ENCODE measurements around the gene CD163L1.

The CD163L1 gene

GRCh38 chr12:7483343-7483742 is 39.4 kb upstream of the CD163L1 start:
- H2BK15ac ChIP-seq (ENCODE audit: low read length) = no peak overlapping the region
- H2BK5ac ChIP-seq (ENCODE audit: low read length) = no peak overlapping the region
- WGBS, 2 donors (ENCODE audit: extremely low coverage in 2 of 2, insufficient read length in 2 of 2, insufficient replicate concordance in 1 of 2) = no CpG with 5 or more reads among the region's 5 CpGs
- H3K27ac ChIP-seq (replicated peaks; ENCODE audit: low read length) = no peak overlapping the region
- H3K79me1 ChIP-seq (ENCODE audit: low read depth, low read length) = no peaks in the 10 kb centered on the region
- no peak for DNase-seq (ENCODE audit: low spot score)
- no peak overlapping the region for H3K4ac ChIP-seq (ENCODE audit: low read length)
- H2AFZ ChIP-seq (ENCODE audit: low read length) = no peak overlapping the region
- H2BK12ac ChIP-seq (ENCODE audit: low read length) = no peak overlapping the region
- no peak overlapping the region for H3K14ac ChIP-seq (ENCODE audit: low read length)
- no peaks in the 10 kb centered on the region for H3K36me3 ChIP-seq (replicated peaks in 1 of 2; ENCODE audit: control insufficient read depth in 2 of 2, insufficient read depth in 2 of 2, low read length in 2 of 2)
- H3K4me2 ChIP-seq (ENCODE audit: insufficient read depth, low read length, poor library complexity, severe bottlenecking) = no peak overlapping the region
- no peak overlapping the region for H4K91ac ChIP-seq (ENCODE audit: low read depth, low read length, poor library complexity)
- no peak overlapping the region for H3K9ac ChIP-seq (ENCODE audit: low read depth, low read length, poor library complexity)
- no peak overlapping the region for H3K18ac ChIP-seq (ENCODE audit: low read length)
- no peak overlapping the region for H4K8ac ChIP-seq (ENCODE audit: low read depth, low read length)
- no peak overlapping the region for H3K4me3 ChIP-seq (ENCODE audit: low read length in 2 of 2)
- no peak overlapping the region for H2BK120ac ChIP-seq (ENCODE audit: low read depth, low read length)
- no peaks in the 10 kb centered on the region for H3K9me3 ChIP-seq (replicated peaks in 1 of 2; ENCODE audit: control insufficient read depth in 2 of 2, insufficient read depth in 1 of 2, low read depth in 1 of 2, low read length in 2 of 2)
- H3K4me1 ChIP-seq (ENCODE audit: control insufficient read depth in 2 of 2, insufficient read depth in 1 of 2, low read depth in 1 of 2, low read length in 2 of 2) = no peaks in the 10 kb centered on the region
- H2AK5ac ChIP-seq (ENCODE audit: low read depth, low read length) = no peak overlapping the region
- no peak overlapping the region for H3K23ac ChIP-seq (ENCODE audit: low read depth, low read length, poor library complexity)
- no peaks in the 10 kb centered on the region for H3K27me3 ChIP-seq (ENCODE audit: control insufficient read depth in 3 of 3, insufficient read depth in 3 of 3, low read depth in 1 of 3, low read length in 3 of 3)

- Histone ChIP-seq H4K8ac (ENCODE audit: low read depth, low read length) (no peak overlapping the region), H3K4me3 (ENCODE audit: low read length in 2 of 2) (no peak overlapping the region), H2BK12ac (ENCODE audit: low read length) (no peak overlapping the region), H3K27ac (replicated peaks; ENCODE audit: low read length) (no peak overlapping the region), H3K23ac (ENCODE audit: low read depth, low read length, poor library complexity) (no peak overlapping the region), H3K36me3 (replicated peaks in 1 of 2; ENCODE audit: control insufficient read depth in 2 of 2, insufficient read depth in 2 of 2, low read length in 2 of 2) (no peaks in the 10 kb centered on the region), H2BK15ac (ENCODE audit: low read length) (no peak overlapping the region), H2AFZ (ENCODE audit: low read length) (no peak overlapping the region), H3K9ac (ENCODE audit: low read depth, low read length, poor library complexity) (no peak overlapping the region), H3K4me2 (ENCODE audit: insufficient read depth, low read length, poor library complexity, severe bottlenecking) (no peak overlapping the region), H3K27me3 (ENCODE audit: control insufficient read depth in 3 of 3, insufficient read depth in 3 of 3, low read depth in 1 of 3, low read length in 3 of 3) (no peaks in the 10 kb centered on the region), H3K14ac (ENCODE audit: low read length) (no peak overlapping the region), H2AK5ac (ENCODE audit: low read depth, low read length) (no peak overlapping the region), H3K18ac (ENCODE audit: low read length) (no peak overlapping the region), H2BK5ac (ENCODE audit: low read length) (no peak overlapping the region), H3K79me1 (ENCODE audit: low read depth, low read length) (no peaks in the 10 kb centered on the region), H3K9me3 (replicated peaks in 1 of 2; ENCODE audit: control insufficient read depth in 2 of 2, insufficient read depth in 1 of 2, low read depth in 1 of 2, low read length in 2 of 2) (no peaks in the 10 kb centered on the region), H4K91ac (ENCODE audit: low read depth, low read length, poor library complexity) (no peak overlapping the region), H3K4ac (ENCODE audit: low read length) (no peak overlapping the region), H3K4me1 (ENCODE audit: control insufficient read depth in 2 of 2, insufficient read depth in 1 of 2, low read depth in 1 of 2, low read length in 2 of 2) (no peaks in the 10 kb centered on the region), H2BK120ac (ENCODE audit: low read depth, low read length) (no peak overlapping the region)
- no CpG with 5 or more reads among the region's 1 CpG for WGBS, 2 donors (ENCODE audit: extremely low coverage in 2 of 2, insufficient read length in 2 of 2, insufficient replicate concordance in 1 of 2)
- DNase-seq (ENCODE audit: low spot score) = no peak
These were observed 35.8 kb upstream of the CD163L1 start for GRCh38 chr12:7479771-7480170.

- no peak for DNase-seq (ENCODE audit: low spot score)
- no peak overlapping the region for H4K91ac ChIP-seq (ENCODE audit: low read depth, low read length, poor library complexity)
- no CpG with 5 or more reads among the region's 6 CpGs for WGBS, 2 donors (ENCODE audit: extremely low coverage in 2 of 2, insufficient read length in 2 of 2, insufficient replicate concordance in 1 of 2)
- H3K4me3 ChIP-seq (ENCODE audit: low read length in 2 of 2) = no peak overlapping the region
- H3K9ac ChIP-seq (ENCODE audit: low read depth, low read length, poor library complexity) = no peak overlapping the region
- no peaks in the 10 kb centered on the region for H3K36me3 ChIP-seq (replicated peaks in 1 of 2; ENCODE audit: control insufficient read depth in 2 of 2, insufficient read depth in 2 of 2, low read length in 2 of 2)
- H2BK120ac ChIP-seq (ENCODE audit: low read depth, low read length) = no peak overlapping the region
- no peaks in the 10 kb centered on the region for H3K79me1 ChIP-seq (ENCODE audit: low read depth, low read length)
- H2AK5ac ChIP-seq (ENCODE audit: low read depth, low read length) = no peak overlapping the region
- H4K8ac ChIP-seq (ENCODE audit: low read depth, low read length) = no peak overlapping the region
- no peaks in the 10 kb centered on the region for H3K9me3 ChIP-seq (replicated peaks in 1 of 2; ENCODE audit: control insufficient read depth in 2 of 2, insufficient read depth in 1 of 2, low read depth in 1 of 2, low read length in 2 of 2)
- no peak overlapping the region for H2BK12ac ChIP-seq (ENCODE audit: low read length)
- H2BK5ac ChIP-seq (ENCODE audit: low read length) = no peak overlapping the region
- no peak overlapping the region for H3K27ac ChIP-seq (replicated peaks; ENCODE audit: low read length)
- no peaks in the 10 kb centered on the region for H3K4me1 ChIP-seq (ENCODE audit: control insufficient read depth in 2 of 2, insufficient read depth in 1 of 2, low read depth in 1 of 2, low read length in 2 of 2)
- H3K14ac ChIP-seq (ENCODE audit: low read length) = no peak overlapping the region
- H3K4ac ChIP-seq (ENCODE audit: low read length) = no peak overlapping the region
- no peaks in the 10 kb centered on the region for H3K27me3 ChIP-seq (ENCODE audit: control insufficient read depth in 3 of 3, insufficient read depth in 3 of 3, low read depth in 1 of 3, low read length in 3 of 3)
- no peak overlapping the region for H2BK15ac ChIP-seq (ENCODE audit: low read length)
- H2AFZ ChIP-seq (ENCODE audit: low read length) = no peak overlapping the region
- no peak overlapping the region for H3K4me2 ChIP-seq (ENCODE audit: insufficient read depth, low read length, poor library complexity, severe bottlenecking)
- H3K23ac ChIP-seq (ENCODE audit: low read depth, low read length, poor library complexity) = no peak overlapping the region
- no peak overlapping the region for H3K18ac ChIP-seq (ENCODE audit: low read length)
These were observed 28.1 kb upstream of the CD163L1 start for GRCh38 chr12:7472060-7472459.

GRCh38 chr12:7460375-7461259 is 16.7 kb upstream of the CD163L1 start:
- no peak overlapping the region for H2BK5ac ChIP-seq (ENCODE audit: low read length)
- no peak overlapping the region for H2BK120ac ChIP-seq (ENCODE audit: low read depth, low read length)
- no peaks in the 10 kb centered on the region for H3K9me3 ChIP-seq (replicated peaks in 1 of 2; ENCODE audit: control insufficient read depth in 2 of 2, insufficient read depth in 1 of 2, low read depth in 1 of 2, low read length in 2 of 2)
- H2BK15ac ChIP-seq (ENCODE audit: low read length) = no peak overlapping the region
- no peaks in the 10 kb centered on the region for H3K36me3 ChIP-seq (replicated peaks in 1 of 2; ENCODE audit: control insufficient read depth in 2 of 2, insufficient read depth in 2 of 2, low read length in 2 of 2)
- H4K91ac ChIP-seq (ENCODE audit: low read depth, low read length, poor library complexity) = no peak overlapping the region
- no peak overlapping the region for H3K4me3 ChIP-seq (ENCODE audit: low read length in 2 of 2)
- no peak overlapping the region for H3K4me2 ChIP-seq (ENCODE audit: insufficient read depth, low read length, poor library complexity, severe bottlenecking)
- WGBS, 2 donors (ENCODE audit: extremely low coverage in 2 of 2, insufficient read length in 2 of 2, insufficient replicate concordance in 1 of 2) = no CpG with 5 or more reads among the region's 7 CpGs
- DNase-seq (ENCODE audit: low spot score) = peak; percentile 59
- no peaks in the 10 kb centered on the region for H3K79me1 ChIP-seq (ENCODE audit: low read depth, low read length)
- H3K14ac ChIP-seq (ENCODE audit: low read length) = no peak overlapping the region
- no peak overlapping the region for H3K4ac ChIP-seq (ENCODE audit: low read length)
- H3K4me1 ChIP-seq (ENCODE audit: control insufficient read depth in 2 of 2, insufficient read depth in 1 of 2, low read depth in 1 of 2, low read length in 2 of 2) = no peaks in the 10 kb centered on the region
- no peak overlapping the region for H2BK12ac ChIP-seq (ENCODE audit: low read length)
- no peak overlapping the region for H2AFZ ChIP-seq (ENCODE audit: low read length)
- no peak overlapping the region for H3K27ac ChIP-seq (replicated peaks; ENCODE audit: low read length)
- no peaks in the 10 kb centered on the region for H3K27me3 ChIP-seq (ENCODE audit: control insufficient read depth in 3 of 3, insufficient read depth in 3 of 3, low read depth in 1 of 3, low read length in 3 of 3)
- H2AK5ac ChIP-seq (ENCODE audit: low read depth, low read length) = no peak overlapping the region
- H4K8ac ChIP-seq (ENCODE audit: low read depth, low read length) = no peak overlapping the region
- H3K9ac ChIP-seq (ENCODE audit: low read depth, low read length, poor library complexity) = no peak overlapping the region
- H3K23ac ChIP-seq (ENCODE audit: low read depth, low read length, poor library complexity) = no peak overlapping the region
- no peak overlapping the region for H3K18ac ChIP-seq (ENCODE audit: low read length)

All from neuronal stem cell (in vitro differentiated cells).